GOT3 (cell line): ENCODE data around the gene ZCCHC24.

Experiments used
- DNase-seq: peaks from one replicate; lab custom pipeline; 2025; ENCODE audit warnings: mixed read lengths; lab: John Stamatoyannopoulos, UW

The ZCCHC24 gene

GRCh38 chr10:79446758-79447084 lies 1.3 kb upstream of the ZCCHC24 start:
- no peak for DNase-seq

- no peak for DNase-seq
Observed at GRCh38 chr10:79445977-79446757, 743 bp upstream of the ZCCHC24 start.

GRCh38 chr10:79444199-79445119 lies 965 bp downstream of the ZCCHC24 start:
- no peak for DNase-seq

GRCh38 chr10:79443338-79444198 lies 1.9 kb downstream of the ZCCHC24 start:
- no peak for DNase-seq

- DNase-seq, result no peak
Observed at GRCh38 chr10:79442171-79443040, 3.0 kb downstream of the ZCCHC24 start.

- no peak for DNase-seq
Observed at GRCh38 chr10:79441433-79441832, 4.0 kb downstream of the ZCCHC24 start.

- DNase-seq, result no peak
Observed at GRCh38 chr10:79440281-79440680, 5.1 kb downstream of the ZCCHC24 start.

GRCh38 chr10:79438699-79439085 lies 6.7 kb downstream of the ZCCHC24 start:
- no peak for DNase-seq

GRCh38 chr10:79438021-79438698 lies 7.3 kb downstream of the ZCCHC24 start:
- no peak for DNase-seq

- no peak for DNase-seq
Observed at GRCh38 chr10:79437111-79437814, 8.2 kb downstream of the ZCCHC24 start.

GRCh38 chr10:79436850-79437103 lies 8.6 kb downstream of the ZCCHC24 start:
- DNase-seq, result no peak

GRCh38 chr10:79436066-79436849 lies 9.2 kb downstream of the ZCCHC24 start:
- DNase-seq, result no peak

GRCh38 chr10:79435271-79436065 lies 10.0 kb downstream of the ZCCHC24 start:
- DNase-seq, result no peak

GRCh38 chr10:79434821-79435251 lies 10.6 kb downstream of the ZCCHC24 start:
- DNase-seq, result no peak

- no peak for DNase-seq
Observed at GRCh38 chr10:79434223-79434687, 11.2 kb downstream of the ZCCHC24 start.

GRCh38 chr10:79433324-79434222 lies 11.9 kb downstream of the ZCCHC24 start:
- DNase-seq, result no peak
